ENCODE data around the gene PSMB10. TPM values are rescaled to one million over a fixed set of nuclear protein-coding genes. Genes with fewer than 3 reads are reported as not detected.

The PSMB10 gene
- total RNA-seq, 5 donors from 2014 or later (not counting 1 experiment from before 2014, with no cell fraction given): 118 to 214 (median 165) TPM

DNA sequence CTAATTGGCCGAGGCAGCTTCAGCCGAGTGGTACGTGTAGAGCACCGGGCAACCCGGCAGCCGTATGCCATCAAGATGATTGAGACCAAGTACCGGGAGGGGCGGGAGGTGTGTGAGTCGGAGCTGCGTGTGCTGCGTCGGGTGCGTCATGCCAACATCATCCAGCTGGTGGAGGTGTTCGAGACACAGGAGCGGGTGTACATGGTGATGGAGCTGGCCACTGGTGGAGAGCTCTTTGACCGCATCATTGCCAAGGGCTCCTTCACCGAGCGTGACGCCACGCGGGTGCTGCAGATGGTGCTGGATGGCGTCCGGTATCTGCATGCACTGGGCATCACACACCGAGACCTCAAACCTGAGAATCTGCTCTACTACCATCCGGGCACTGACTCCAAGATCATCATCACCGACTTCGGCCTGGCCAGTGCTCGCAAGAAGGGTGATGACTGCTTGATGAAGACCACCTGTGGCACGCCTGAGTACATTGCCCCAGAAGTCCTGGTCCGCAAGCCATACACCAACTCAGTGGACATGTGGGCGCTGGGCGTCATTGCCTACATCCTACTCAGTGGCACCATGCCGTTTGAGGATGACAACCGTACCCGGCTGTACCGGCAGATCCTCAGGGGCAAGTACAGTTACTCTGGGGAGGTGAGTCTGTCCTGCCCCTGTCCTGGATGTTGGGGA is 27.5 kb downstream of the PSMB10 start:
- no peak for DNase-seq
- H3K4me1 ChIP-seq (ENCODE audit: control insufficient read depth in 1 of 2, extremely low read depth in 1 of 2, insufficient read depth in 2 of 2, low read length in 2 of 2): peaks cover 0 to 12% of the 10 kb centered on the region in 2 experiments
- Mint-ChIP-seq H3K27me3 (no peaks in the 10 kb centered on the region), H3K9me3 (no peaks in the 10 kb centered on the region), H3K36me3 (peaks cover 27% of the 10 kb centered on the region), H3K27ac (no peak overlapping the region), H3K4me1 (peaks cover 8 to 21% (median 15%) of the 10 kb centered on the region in 3 donors), H3K4me3 (no peak overlapping the region)
- no peaks in the 10 kb centered on the region for H3K9me3 ChIP-seq
- WGBS (ENCODE audit: insufficient coverage): 98% methylated on average over 31 of the region's 36 CpGs
- ChIA-PET CTCF (interaction anchor here in 1 of 2 donors (0.6 to 1.1 kb wide), 2 partner anchors 9 to 158 kb away, joined by 3 to 5 read pairs; no protein-coding TSS in a partner anchor), POLR2A (no interaction called here)
- no peak overlapping the region for H3K4me3 ChIP-seq (ENCODE audit: control insufficient read depth in 1 of 2, extremely low read depth in 1 of 2, low read length in 1 of 2)
- ATAC-seq (replicated peaks in 1 of 4): no peak
- no peaks in the 10 kb centered on the region for H3K27me3 ChIP-seq (replicated peaks in 1 of 2; ENCODE audit: control insufficient read depth in 2 of 2, extremely low read depth in 1 of 2, insufficient read depth in 2 of 2, low read length in 1 of 2)
- H3K27ac ChIP-seq (ENCODE audit: low read length): no peak overlapping the region
- peaks cover 3 to 33% of the 10 kb centered on the region in 2 donors for H3K36me3 ChIP-seq (ENCODE audit: control insufficient read depth in 2 of 2, extremely low read depth in 1 of 2, insufficient read depth in 1 of 2, low read length in 1 of 2)

DNA sequence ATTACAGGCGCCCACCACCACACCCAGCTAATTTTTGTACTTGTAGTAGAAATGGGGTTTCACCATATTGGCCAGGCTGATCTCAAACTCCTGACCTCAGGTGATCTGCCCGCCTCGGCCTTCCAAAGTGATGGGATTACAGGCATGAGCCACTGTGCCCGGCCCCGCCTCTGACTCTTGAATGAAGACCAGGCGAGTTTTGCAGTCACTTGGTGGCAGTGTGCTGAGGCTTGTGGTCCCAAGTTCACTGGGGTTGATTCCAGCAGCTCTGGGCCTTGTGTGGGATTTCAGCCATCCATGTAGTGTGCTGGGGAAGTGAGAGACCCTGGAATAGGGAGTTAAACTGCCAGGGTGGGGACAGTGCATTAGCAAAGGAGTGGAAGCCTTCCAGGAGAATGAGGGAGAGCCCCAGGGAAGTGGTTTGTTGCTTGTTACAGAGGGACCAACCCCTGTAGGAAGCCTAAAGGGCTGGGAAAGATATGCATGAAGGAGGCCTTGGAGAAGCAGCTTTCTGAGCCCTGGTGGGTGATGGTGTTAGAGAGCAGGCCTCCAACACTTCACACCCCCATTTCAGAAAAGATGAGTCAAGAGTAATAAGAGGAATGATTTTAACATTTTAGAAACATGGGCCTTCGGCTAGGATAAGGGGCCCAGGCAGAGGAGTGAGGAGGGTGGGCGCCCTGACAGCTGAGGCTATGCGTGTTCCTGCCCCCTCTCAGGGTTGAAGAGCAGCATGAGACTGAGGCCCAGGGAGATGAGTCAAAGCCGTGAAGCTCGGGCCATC is 29.1 kb downstream of the PSMB10 start:
- WGBS (ENCODE audit: insufficient coverage): 90% methylated on average over 10 of the region's 11 CpGs
- no peak overlapping the region for H3K27ac Mint-ChIP-seq

DNA sequence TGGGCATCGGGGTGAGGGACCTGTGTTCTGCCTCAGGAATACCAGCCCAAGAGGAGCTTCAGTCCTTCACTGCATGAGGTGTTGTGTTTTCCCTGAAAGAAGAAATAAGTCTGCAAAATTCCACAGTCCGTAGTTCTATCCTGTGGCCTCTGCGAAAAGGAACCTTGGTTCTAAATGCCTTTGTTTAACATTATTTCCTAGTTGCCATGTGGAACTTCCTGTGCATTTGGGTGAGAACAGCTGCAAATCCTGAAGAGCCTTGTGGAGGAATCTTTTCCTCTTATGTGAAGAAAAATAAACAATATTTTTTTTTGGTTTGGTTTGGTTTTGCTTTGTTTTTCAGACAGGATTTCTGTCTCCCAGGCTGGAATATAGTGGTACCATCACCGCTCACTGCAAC is 33.8 kb downstream of the PSMB10 start:
- Mint-ChIP-seq H3K36me3 (peaks cover 12% of the 10 kb centered on the region), H3K9me3 (no peaks in the 10 kb centered on the region), H3K4me3 (no peak overlapping the region), H3K27me3 (no peaks in the 10 kb centered on the region), H3K4me1 (peaks cover 15 to 25% (median 19%) of the 10 kb centered on the region in 3 donors), H3K27ac (peak overlapping the region in 1 of 2 donors; percentile 34)
- Histone ChIP-seq H3K27ac (ENCODE audit: low read length) (no peak overlapping the region), H3K36me3 (ENCODE audit: control insufficient read depth in 2 of 2, extremely low read depth in 1 of 2, insufficient read depth in 1 of 2, low read length in 1 of 2) (peaks cover 10 to 13% of the 10 kb centered on the region in 2 donors), H3K9me3 (no peaks in the 10 kb centered on the region), H3K4me1 (ENCODE audit: control insufficient read depth in 1 of 2, extremely low read depth in 1 of 2, insufficient read depth in 2 of 2, low read length in 2 of 2) (no peaks in the 10 kb centered on the region), H3K4me3 (ENCODE audit: control insufficient read depth in 1 of 2, extremely low read depth in 1 of 2, low read length in 1 of 2) (no peak overlapping the region), H3K27me3 (replicated peaks in 1 of 2; ENCODE audit: control insufficient read depth in 2 of 2, extremely low read depth in 1 of 2, insufficient read depth in 2 of 2, low read length in 1 of 2) (no peaks in the 10 kb centered on the region)
- 100% methylated on average over 1 of the region's 4 CpGs for WGBS (ENCODE audit: insufficient coverage)
- ATAC-seq (replicated peaks in 1 of 4) (no peak), DNase-seq (no peak)
- CTCF ChIA-PET: no interaction called here
- POLR2A ChIA-PET: no interaction called here

More for the DNA sequence above, 29.1 kb downstream of the PSMB10 start:
- H3K9me3 Mint-ChIP-seq: no peaks in the 10 kb centered on the region
- no peak overlapping the region for H3K4me3 Mint-ChIP-seq
- Histone ChIP-seq H3K27ac (ENCODE audit: low read length) (no peak overlapping the region), H3K27me3 (replicated peaks in 1 of 2; ENCODE audit: control insufficient read depth in 2 of 2, extremely low read depth in 1 of 2, insufficient read depth in 2 of 2, low read length in 1 of 2) (no peaks in the 10 kb centered on the region), H3K4me3 (ENCODE audit: control insufficient read depth in 1 of 2, extremely low read depth in 1 of 2, low read length in 1 of 2) (no peak overlapping the region), H3K36me3 (ENCODE audit: control insufficient read depth in 2 of 2, extremely low read depth in 1 of 2, insufficient read depth in 1 of 2, low read length in 1 of 2) (peaks cover 7 to 40% of the 10 kb centered on the region in 2 donors), H3K4me1 (ENCODE audit: control insufficient read depth in 1 of 2, extremely low read depth in 1 of 2, insufficient read depth in 2 of 2, low read length in 2 of 2) (peaks cover 0 to 12% of the 10 kb centered on the region in 2 experiments), H3K9me3 (no peaks in the 10 kb centered on the region)
- H3K27me3 Mint-ChIP-seq: no peaks in the 10 kb centered on the region
- ATAC-seq (replicated peaks in 1 of 4): no peak
- POLR2A ChIA-PET: interaction anchor here in 1 of 2 donors (0.5 kb wide), 1 partner anchor 23 kb away, joined by 7 read pairs; no protein-coding TSS in a partner anchor
- peaks cover 11 to 21% (median 13%) of the 10 kb centered on the region in 3 donors for H3K4me1 Mint-ChIP-seq
- CTCF ChIA-PET: no interaction called here
- peaks cover 31% of the 10 kb centered on the region for H3K36me3 Mint-ChIP-seq
- DNase-seq: no peak

GRCh38 chr16:67901734-67902133 is 34.9 kb downstream of the PSMB10 start:
- no peak overlapping the region for H3K27ac ChIP-seq (ENCODE audit: low read length)
- H3K4me3 Mint-ChIP-seq: no peak overlapping the region
- no peak for DNase-seq
- H3K4me1 Mint-ChIP-seq: peaks cover 24 to 29% (median 29%) of the 10 kb centered on the region in 3 donors
- no peak overlapping the region for H3K27ac Mint-ChIP-seq
- peaks cover 10 to 13% of the 10 kb centered on the region in 2 donors for H3K36me3 ChIP-seq (ENCODE audit: control insufficient read depth in 2 of 2, extremely low read depth in 1 of 2, insufficient read depth in 1 of 2, low read length in 1 of 2)
- H3K27me3 ChIP-seq (replicated peaks in 1 of 2; ENCODE audit: control insufficient read depth in 2 of 2, extremely low read depth in 1 of 2, insufficient read depth in 2 of 2, low read length in 1 of 2): no peaks in the 10 kb centered on the region
- CTCF ChIA-PET: no interaction called here
- WGBS (ENCODE audit: insufficient coverage): 86% methylated on average over 3 of the region's 5 CpGs
- H3K9me3 ChIP-seq: no peaks in the 10 kb centered on the region
- no peaks in the 10 kb centered on the region for H3K27me3 Mint-ChIP-seq
- POLR2A ChIA-PET: interaction anchor here in 1 of 2 donors (0.7 kb wide), 1 partner anchor 39 kb away, joined by 6 read pairs; no protein-coding TSS in a partner anchor
- no peaks in the 10 kb centered on the region for H3K9me3 Mint-ChIP-seq
- H3K4me3 ChIP-seq (ENCODE audit: control insufficient read depth in 1 of 2, extremely low read depth in 1 of 2, low read length in 1 of 2): no peak overlapping the region
- H3K36me3 Mint-ChIP-seq: peaks cover 15% of the 10 kb centered on the region
- H3K4me1 ChIP-seq (ENCODE audit: control insufficient read depth in 1 of 2, extremely low read depth in 1 of 2, insufficient read depth in 2 of 2, low read length in 2 of 2): peaks cover 0 to 2% of the 10 kb centered on the region in 2 experiments
- no peak for ATAC-seq (replicated peaks in 1 of 4)

GRCh38 chr16:67897231-67897630 is 39.4 kb downstream of the PSMB10 start:
- no peaks in the 10 kb centered on the region for H3K27me3 Mint-ChIP-seq
- DNase-seq (no peak), ATAC-seq (replicated peaks in 1 of 4) (no peak)
- no peak overlapping the region for H3K27ac Mint-ChIP-seq
- peaks cover 53 to 67% (median 58%) of the 10 kb centered on the region in 3 donors for H3K4me1 Mint-ChIP-seq
- Histone ChIP-seq H3K27ac (ENCODE audit: low read length) (no peak overlapping the region), H3K36me3 (ENCODE audit: control insufficient read depth in 2 of 2, extremely low read depth in 1 of 2, insufficient read depth in 1 of 2, low read length in 1 of 2) (peaks cover 4 to 11% of the 10 kb centered on the region in 2 donors), H3K27me3 (replicated peaks in 1 of 2; ENCODE audit: control insufficient read depth in 2 of 2, extremely low read depth in 1 of 2, insufficient read depth in 2 of 2, low read length in 1 of 2) (no peaks in the 10 kb centered on the region), H3K4me1 (ENCODE audit: control insufficient read depth in 1 of 2, extremely low read depth in 1 of 2, insufficient read depth in 2 of 2, low read length in 2 of 2) (peaks cover 14 to 27% of the 10 kb centered on the region in 2 experiments), H3K9me3 (no peaks in the 10 kb centered on the region), H3K4me3 (ENCODE audit: control insufficient read depth in 1 of 2, extremely low read depth in 1 of 2, low read length in 1 of 2) (no peak overlapping the region)
- WGBS (ENCODE audit: insufficient coverage): 100% methylated on average over 1 of the region's 3 CpGs
- ChIA-PET CTCF (interaction anchor here in 1 of 2 donors (0.6 to 1.5 kb wide), 4 partner anchors 11 to 449 kb away, joined by 3 to 4 read pairs (median 3); partner anchors contain the start of gene CTRL), POLR2A (interaction anchor here in 1 of 2 donors (0.6 kb wide), 1 partner anchor 42 kb away, joined by 7 read pairs; no protein-coding TSS in a partner anchor)
- no peak overlapping the region for H3K4me3 Mint-ChIP-seq
- peaks cover 4% of the 10 kb centered on the region for H3K36me3 Mint-ChIP-seq
- no peaks in the 10 kb centered on the region for H3K9me3 Mint-ChIP-seq

DNA sequence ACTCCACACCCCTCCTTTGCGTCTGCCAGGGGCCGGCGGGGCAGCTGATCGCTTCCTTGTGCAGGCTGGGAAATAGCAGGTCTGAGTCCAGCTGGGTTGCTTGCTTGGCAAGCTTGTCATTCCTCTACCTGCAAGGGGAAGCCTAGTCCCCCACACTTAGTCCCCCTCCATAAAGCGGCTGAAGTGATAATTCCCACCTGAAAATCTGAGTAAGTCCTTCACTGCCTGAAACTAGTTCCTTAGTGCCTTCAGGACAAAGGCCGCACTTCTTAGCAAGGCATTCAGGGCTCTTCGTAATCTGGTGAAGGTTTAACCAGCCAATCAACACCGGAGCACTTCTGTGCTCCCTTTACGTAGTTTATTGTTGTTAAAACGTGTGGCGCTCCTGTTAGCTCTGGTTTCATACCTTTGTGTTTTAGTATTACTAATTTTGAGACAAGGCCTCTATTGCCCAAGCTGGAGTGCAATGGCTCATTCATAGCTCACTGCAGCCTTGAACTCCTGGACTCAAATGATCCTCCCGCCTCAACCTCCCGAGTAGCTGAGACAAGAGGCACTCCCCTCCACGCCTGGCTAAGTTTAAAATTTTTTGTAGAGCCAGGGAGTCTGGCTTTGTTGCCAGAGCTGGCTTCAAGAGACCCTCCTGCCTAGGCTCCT is 42.8 kb downstream of the PSMB10 start:
- Histone ChIP-seq H3K9me3 (no peaks in the 10 kb centered on the region), H3K27me3 (replicated peaks in 1 of 2; ENCODE audit: control insufficient read depth in 2 of 2, extremely low read depth in 1 of 2, insufficient read depth in 2 of 2, low read length in 1 of 2) (no peaks in the 10 kb centered on the region), H3K27ac (ENCODE audit: low read length) (peak overlapping the region; percentile 85), H3K4me1 (ENCODE audit: control insufficient read depth in 1 of 2, extremely low read depth in 1 of 2, insufficient read depth in 2 of 2, low read length in 2 of 2) (peaks cover 14 to 27% of the 10 kb centered on the region in 2 experiments), H3K36me3 (ENCODE audit: control insufficient read depth in 2 of 2, extremely low read depth in 1 of 2, insufficient read depth in 1 of 2, low read length in 1 of 2) (peaks cover 0 to 3% of the 10 kb centered on the region in 2 donors), H3K4me3 (ENCODE audit: control insufficient read depth in 1 of 2, extremely low read depth in 1 of 2, low read length in 1 of 2) (peak overlapping the region; percentile 87 to 95)
- POLR2A ChIA-PET: interaction anchor here (0.6 to 1.2 kb wide), 2 partner anchors 77 to 87 kb away, joined by 3 to 10 read pairs; no protein-coding TSS in a partner anchor
- WGBS (ENCODE audit: insufficient coverage): 35% methylated on average over 8 of the region's 14 CpGs
- DNase-seq (peak in 5 of 35 experiments; percentile 2 to 31 (median 11)), ATAC-seq (replicated peaks in 1 of 4) (no peak)
- H3K4me1 Mint-ChIP-seq: peaks cover 40 to 55% (median 49%) of the 10 kb centered on the region in 3 donors
- peak overlapping the region; percentile 86 to 91 for H3K27ac Mint-ChIP-seq
- H3K9me3 Mint-ChIP-seq: no peaks in the 10 kb centered on the region
- no peaks in the 10 kb centered on the region for H3K27me3 Mint-ChIP-seq
- CTCF ChIA-PET: interaction anchor here in 1 of 2 donors (1.0 to 1.3 kb wide), 2 partner anchors 10 to 78 kb away, joined by 4 to 6 read pairs; no protein-coding TSS in a partner anchor
- peaks cover 4% of the 10 kb centered on the region for H3K36me3 Mint-ChIP-seq
- peak overlapping the region; percentile 90 to 96 (median 95) for H3K4me3 Mint-ChIP-seq
